ENCODE measurements around the gene EMD.

Gene EMD

GRCh38 chrX:154365052-154365600 is 14.0 kb upstream of the EMD start:
- peaks cover 12% of the 10 kb centered on the region for H3K27me3 ChIP-seq (ENCODE audit: insufficient read depth, low read depth, severe bottlenecking)
- H3K36me3 ChIP-seq: peaks cover 94% of the 10 kb centered on the region
- TF ChIP-seq CTCF (IDR thresholded peaks at IDR 0.05; ENCODE audit: low read depth, low read length): no peak
- no peak overlapping the region for H3K4me3 ChIP-seq (ENCODE audit: low read depth, low read length)
- H3K9me3 ChIP-seq (ENCODE audit: severe bottlenecking): no peaks in the 10 kb centered on the region
- H3K27ac ChIP-seq: no peak overlapping the region
- DNase-seq: no peak

GRCh38 chrX:154365997-154366665 is 13.0 kb upstream of the EMD start:
- Histone ChIP-seq H3K27ac (no peak overlapping the region), H3K9me3 (ENCODE audit: severe bottlenecking) (no peaks in the 10 kb centered on the region), H3K27me3 (ENCODE audit: insufficient read depth, low read depth, severe bottlenecking) (peaks cover 12% of the 10 kb centered on the region), H3K4me3 (ENCODE audit: low read depth, low read length) (no peak overlapping the region), H3K36me3 (peaks cover 91% of the 10 kb centered on the region)
- no peak for DNase-seq
- no peak for TF ChIP-seq CTCF (IDR thresholded peaks at IDR 0.05; ENCODE audit: low read depth, low read length)

- no peak for TF ChIP-seq CTCF (IDR thresholded peaks at IDR 0.05; ENCODE audit: low read depth, low read length)
- Histone ChIP-seq H3K36me3 (peaks cover 86% of the 10 kb centered on the region), H3K4me3 (ENCODE audit: low read depth, low read length) (no peak overlapping the region), H3K27ac (no peak overlapping the region), H3K9me3 (ENCODE audit: severe bottlenecking) (no peaks in the 10 kb centered on the region), H3K27me3 (ENCODE audit: insufficient read depth, low read depth, severe bottlenecking) (peaks cover 12% of the 10 kb centered on the region)
- no peak for DNase-seq
Measured at GRCh38 chrX:154366666-154367055, 12.4 kb upstream of the EMD start.

GRCh38 chrX:154367474-154368308 is 11.4 kb upstream of the EMD start:
- no peak overlapping the region for H3K4me3 ChIP-seq (ENCODE audit: low read depth, low read length)
- H3K36me3 ChIP-seq: peaks cover 75% of the 10 kb centered on the region
- H3K27me3 ChIP-seq (ENCODE audit: insufficient read depth, low read depth, severe bottlenecking): peaks cover 7% of the 10 kb centered on the region
- no peaks in the 10 kb centered on the region for H3K9me3 ChIP-seq (ENCODE audit: severe bottlenecking)
- H3K27ac ChIP-seq: no peak overlapping the region
- no peak for DNase-seq
- no peak for TF ChIP-seq CTCF (IDR thresholded peaks at IDR 0.05; ENCODE audit: low read depth, low read length)

- H3K4me3 ChIP-seq (ENCODE audit: low read depth, low read length): peak overlapping the region; percentile 54
- H3K27me3 ChIP-seq (ENCODE audit: insufficient read depth, low read depth, severe bottlenecking): peaks cover 7% of the 10 kb centered on the region
- H3K27ac ChIP-seq: peak overlapping the region; percentile 66
- peaks cover 64% of the 10 kb centered on the region for H3K36me3 ChIP-seq
- peak; percentile 59 for DNase-seq
- H3K9me3 ChIP-seq (ENCODE audit: severe bottlenecking): no peaks in the 10 kb centered on the region
- no peak for TF ChIP-seq CTCF (IDR thresholded peaks at IDR 0.05; ENCODE audit: low read depth, low read length)
Measured at GRCh38 chrX:154368630-154369448, 10.3 kb upstream of the EMD start.
